Measurements from ENCODE around the gene MRPL28.

The MRPL28 gene

DNA sequence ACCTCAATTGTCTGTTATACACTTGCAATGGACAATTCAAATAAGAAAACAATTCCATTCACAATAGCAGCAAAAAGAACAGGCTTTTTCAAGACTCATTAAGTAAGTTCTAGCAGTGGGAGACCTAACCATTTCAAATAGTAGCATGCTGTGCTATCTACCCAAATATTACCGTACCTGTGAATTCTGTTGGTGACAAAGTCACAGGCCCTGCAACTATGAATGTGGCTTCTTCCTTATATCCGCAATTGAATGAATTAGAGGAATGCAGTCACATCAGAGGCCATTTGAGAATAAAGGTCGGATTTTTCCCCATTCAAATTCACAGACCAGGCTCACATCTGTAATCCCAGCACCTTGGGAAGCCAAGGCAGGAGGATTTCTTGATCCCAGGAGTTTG, 25.9 kb upstream of the MRPL28 start:
- WGBS, 2 donors (ENCODE audit: extremely low coverage in 2 of 2, insufficient read length in 2 of 2, insufficient replicate concordance in 1 of 2): no CpG with 5 or more reads among the region's 3 CpGs
- H3K27ac ChIP-seq (replicated peaks; ENCODE audit: low read length): peak overlapping the region; percentile 36

DNA sequence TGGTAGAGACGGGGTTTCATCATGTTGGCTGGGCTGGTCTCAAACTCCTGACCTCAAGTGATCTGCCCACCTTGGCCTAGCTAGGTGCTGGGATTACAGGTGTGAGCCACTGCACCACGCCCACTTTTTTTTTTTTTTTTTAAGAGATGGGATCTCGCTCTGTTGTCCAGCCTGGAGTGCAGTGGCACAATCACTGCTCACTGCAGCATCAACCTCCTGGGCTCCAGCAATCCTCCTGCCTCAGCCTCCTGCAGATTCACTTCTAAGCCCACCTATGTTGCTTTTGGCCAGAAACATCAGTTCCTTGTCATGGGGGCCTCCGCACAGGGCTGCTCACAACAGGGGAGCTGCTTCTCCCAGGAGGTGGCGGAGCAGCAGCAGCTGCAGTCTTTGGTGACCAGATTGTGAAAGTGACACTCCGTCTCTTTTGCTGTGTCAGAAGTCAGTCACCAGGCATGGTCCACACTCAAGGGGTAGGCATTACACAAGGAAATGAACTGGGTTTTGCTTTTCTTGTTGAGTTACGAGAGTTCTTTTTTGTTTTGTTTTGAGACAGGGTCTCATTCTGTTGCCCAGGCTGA, 22.2 kb upstream of the MRPL28 start:
- H3K14ac ChIP-seq (ENCODE audit: low read length): no peak overlapping the region
- H2BK5ac ChIP-seq (ENCODE audit: low read length): no peak overlapping the region
- H3K36me3 ChIP-seq (replicated peaks in 1 of 2; ENCODE audit: control insufficient read depth in 2 of 2, insufficient read depth in 2 of 2, low read length in 2 of 2): no peaks in the 10 kb centered on the region
- H2AFZ ChIP-seq (ENCODE audit: low read length): no peak overlapping the region
- H3K18ac ChIP-seq (ENCODE audit: low read length): no peak overlapping the region
- H3K4ac ChIP-seq (ENCODE audit: low read length): no peak overlapping the region
- peak overlapping the region; percentile 11 for H2AK5ac ChIP-seq (ENCODE audit: low read depth, low read length)
- H3K4me3 ChIP-seq (ENCODE audit: low read length in 2 of 2): no peak overlapping the region
- no peaks in the 10 kb centered on the region for H3K79me1 ChIP-seq (ENCODE audit: low read depth, low read length)
- H4K91ac ChIP-seq (ENCODE audit: low read depth, low read length, poor library complexity): no peak overlapping the region
- H3K4me1 ChIP-seq (ENCODE audit: control insufficient read depth in 2 of 2, insufficient read depth in 1 of 2, low read depth in 1 of 2, low read length in 2 of 2): peaks cover 1 to 16% of the 10 kb centered on the region in 2 donors
- no peak overlapping the region for H2BK15ac ChIP-seq (ENCODE audit: low read length)
- H3K23ac ChIP-seq (ENCODE audit: low read depth, low read length, poor library complexity): no peak overlapping the region
- no peak overlapping the region for H2BK120ac ChIP-seq (ENCODE audit: low read depth, low read length)
- no peak overlapping the region for H2BK12ac ChIP-seq (ENCODE audit: low read length)
- no peak overlapping the region for H4K8ac ChIP-seq (ENCODE audit: low read depth, low read length)
- no peaks in the 10 kb centered on the region for H3K27me3 ChIP-seq (ENCODE audit: control insufficient read depth in 3 of 3, insufficient read depth in 3 of 3, low read depth in 1 of 3, low read length in 3 of 3)
- no peak overlapping the region for H3K4me2 ChIP-seq (ENCODE audit: insufficient read depth, low read length, poor library complexity, severe bottlenecking)
- no peak overlapping the region for H3K27ac ChIP-seq (replicated peaks; ENCODE audit: low read length)
- peaks cover 0 to 3% of the 10 kb centered on the region in 2 donors for H3K9me3 ChIP-seq (replicated peaks in 1 of 2; ENCODE audit: control insufficient read depth in 2 of 2, insufficient read depth in 1 of 2, low read depth in 1 of 2, low read length in 2 of 2)
- no CpG with 5 or more reads among the region's 7 CpGs for WGBS, 2 donors (ENCODE audit: extremely low coverage in 2 of 2, insufficient read length in 2 of 2, insufficient replicate concordance in 1 of 2)
- no peak for DNase-seq (ENCODE audit: low spot score)
- no peak overlapping the region for H3K9ac ChIP-seq (ENCODE audit: low read depth, low read length, poor library complexity)

More for the DNA sequence above, 25.9 kb upstream of the MRPL28 start:
- Histone ChIP-seq H3K36me3 (replicated peaks in 1 of 2; ENCODE audit: control insufficient read depth in 2 of 2, insufficient read depth in 2 of 2, low read length in 2 of 2) (peaks cover 21 to 30% of the 10 kb centered on the region in 2 donors), H2BK12ac (ENCODE audit: low read length) (no peak overlapping the region), H2BK120ac (ENCODE audit: low read depth, low read length) (no peak overlapping the region), H4K8ac (ENCODE audit: low read depth, low read length) (no peak overlapping the region), H3K18ac (ENCODE audit: low read length) (no peak overlapping the region), H3K9ac (ENCODE audit: low read depth, low read length, poor library complexity) (no peak overlapping the region), H3K4me2 (ENCODE audit: insufficient read depth, low read length, poor library complexity, severe bottlenecking) (peak overlapping the region; percentile 78), H4K91ac (ENCODE audit: low read depth, low read length, poor library complexity) (no peak overlapping the region), H3K14ac (ENCODE audit: low read length) (no peak overlapping the region), H2BK15ac (ENCODE audit: low read length) (no peak overlapping the region), H3K27me3 (ENCODE audit: control insufficient read depth in 3 of 3, insufficient read depth in 3 of 3, low read depth in 1 of 3, low read length in 3 of 3) (no peaks in the 10 kb centered on the region), H2AK5ac (ENCODE audit: low read depth, low read length) (no peak overlapping the region), H3K4me1 (ENCODE audit: control insufficient read depth in 2 of 2, insufficient read depth in 1 of 2, low read depth in 1 of 2, low read length in 2 of 2) (peaks cover 9 to 13% of the 10 kb centered on the region in 2 donors), H3K9me3 (replicated peaks in 1 of 2; ENCODE audit: control insufficient read depth in 2 of 2, insufficient read depth in 1 of 2, low read depth in 1 of 2, low read length in 2 of 2) (peaks cover 0 to 3% of the 10 kb centered on the region in 2 donors), H2AFZ (ENCODE audit: low read length) (peak overlapping the region; percentile 92), H3K4me3 (ENCODE audit: low read length in 2 of 2) (peak overlapping the region in 1 of 2 donors; percentile 94), H3K4ac (ENCODE audit: low read length) (no peak overlapping the region), H3K23ac (ENCODE audit: low read depth, low read length, poor library complexity) (no peak overlapping the region), H2BK5ac (ENCODE audit: low read length) (no peak overlapping the region), H3K79me1 (ENCODE audit: low read depth, low read length) (peaks cover 7% of the 10 kb centered on the region)
- DNase-seq (ENCODE audit: low spot score): no peak

DNA sequence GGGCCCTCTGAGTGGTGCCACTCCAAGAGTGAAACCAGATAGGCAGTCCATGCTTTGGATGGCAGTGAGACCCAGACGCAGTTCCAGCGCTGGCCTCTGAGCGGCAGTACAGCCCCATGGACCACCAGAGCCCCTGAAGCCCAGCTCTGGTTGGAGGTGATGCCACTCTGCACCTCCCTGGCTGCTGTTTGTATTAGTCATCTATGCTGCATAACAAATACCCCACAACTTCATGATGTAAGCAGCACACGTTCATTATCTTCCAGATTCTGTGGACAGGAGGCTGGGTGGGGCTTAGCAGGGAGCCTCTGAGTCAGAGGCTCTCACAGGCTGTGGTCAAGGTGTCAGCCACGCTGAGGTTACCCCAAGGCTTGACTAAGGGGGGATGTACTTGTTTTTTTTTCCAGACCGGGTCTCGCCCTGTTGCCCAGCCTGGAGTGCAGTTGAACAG, 21.6 kb upstream of the MRPL28 start:
- no peak overlapping the region for H3K4me2 ChIP-seq (ENCODE audit: insufficient read depth, low read length, poor library complexity, severe bottlenecking)
- peaks cover 1 to 17% of the 10 kb centered on the region in 2 donors for H3K4me1 ChIP-seq (ENCODE audit: control insufficient read depth in 2 of 2, insufficient read depth in 1 of 2, low read depth in 1 of 2, low read length in 2 of 2)

DNA sequence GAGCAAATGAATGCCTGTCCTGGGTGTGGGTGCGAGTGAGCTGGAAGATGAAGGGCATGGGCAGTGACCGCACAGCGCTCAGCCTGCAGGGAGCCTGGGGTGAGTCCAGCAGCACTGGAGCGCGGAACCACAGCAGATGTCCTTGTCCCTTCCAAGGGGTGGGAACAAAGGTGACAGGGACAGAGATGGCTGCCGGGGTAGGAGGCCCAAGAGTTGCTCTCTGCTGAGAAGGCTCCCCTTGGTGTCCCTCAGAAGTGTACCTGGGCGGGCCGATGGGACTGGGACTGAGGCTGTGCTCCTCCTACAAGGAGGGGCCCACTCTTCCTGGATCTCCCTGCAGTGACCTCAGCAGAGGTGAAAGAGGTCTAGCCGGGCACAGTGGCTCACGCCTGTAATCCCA, 19.0 kb upstream of the MRPL28 start:
- Histone ChIP-seq H2BK15ac (ENCODE audit: low read length) (no peak overlapping the region), H3K27me3 (ENCODE audit: control insufficient read depth in 3 of 3, insufficient read depth in 3 of 3, low read depth in 1 of 3, low read length in 3 of 3) (no peaks in the 10 kb centered on the region), H3K36me3 (replicated peaks in 1 of 2; ENCODE audit: control insufficient read depth in 2 of 2, insufficient read depth in 2 of 2, low read length in 2 of 2) (no peaks in the 10 kb centered on the region), H3K79me1 (ENCODE audit: low read depth, low read length) (no peaks in the 10 kb centered on the region), H4K91ac (ENCODE audit: low read depth, low read length, poor library complexity) (no peak overlapping the region), H4K8ac (ENCODE audit: low read depth, low read length) (no peak overlapping the region), H2BK5ac (ENCODE audit: low read length) (no peak overlapping the region), H3K9me3 (replicated peaks in 1 of 2; ENCODE audit: control insufficient read depth in 2 of 2, insufficient read depth in 1 of 2, low read depth in 1 of 2, low read length in 2 of 2) (peaks cover 0 to 3% of the 10 kb centered on the region in 2 donors), H2AK5ac (ENCODE audit: low read depth, low read length) (peak overlapping the region; percentile 74), H2AFZ (ENCODE audit: low read length) (no peak overlapping the region), H3K18ac (ENCODE audit: low read length) (no peak overlapping the region), H3K9ac (ENCODE audit: low read depth, low read length, poor library complexity) (no peak overlapping the region), H3K4me1 (ENCODE audit: control insufficient read depth in 2 of 2, insufficient read depth in 1 of 2, low read depth in 1 of 2, low read length in 2 of 2) (peaks cover 0 to 10% of the 10 kb centered on the region in 2 donors), H2BK120ac (ENCODE audit: low read depth, low read length) (no peak overlapping the region), H3K4ac (ENCODE audit: low read length) (no peak overlapping the region), H3K14ac (ENCODE audit: low read length) (no peak overlapping the region), H3K4me3 (ENCODE audit: low read length in 2 of 2) (peak overlapping the region in 1 of 2 donors; percentile 65), H3K23ac (ENCODE audit: low read depth, low read length, poor library complexity) (peak overlapping the region; percentile 73), H3K4me2 (ENCODE audit: insufficient read depth, low read length, poor library complexity, severe bottlenecking) (no peak overlapping the region), H3K27ac (replicated peaks; ENCODE audit: low read length) (no peak overlapping the region), H2BK12ac (ENCODE audit: low read length) (no peak overlapping the region)
- no CpG with 5 or more reads among the region's 10 CpGs for WGBS, 2 donors (ENCODE audit: extremely low coverage in 2 of 2, insufficient read length in 2 of 2, insufficient replicate concordance in 1 of 2)
- no peak for DNase-seq (ENCODE audit: low spot score)

More for the DNA sequence above, 21.6 kb upstream of the MRPL28 start:
- Histone ChIP-seq H3K14ac (ENCODE audit: low read length) (no peak overlapping the region), H3K79me1 (ENCODE audit: low read depth, low read length) (no peaks in the 10 kb centered on the region), H3K27ac (replicated peaks; ENCODE audit: low read length) (no peak overlapping the region), H2BK12ac (ENCODE audit: low read length) (no peak overlapping the region), H3K9me3 (replicated peaks in 1 of 2; ENCODE audit: control insufficient read depth in 2 of 2, insufficient read depth in 1 of 2, low read depth in 1 of 2, low read length in 2 of 2) (peaks cover 0 to 3% of the 10 kb centered on the region in 2 donors), H2BK120ac (ENCODE audit: low read depth, low read length) (no peak overlapping the region), H3K18ac (ENCODE audit: low read length) (no peak overlapping the region), H3K9ac (ENCODE audit: low read depth, low read length, poor library complexity) (no peak overlapping the region), H3K4me3 (ENCODE audit: low read length in 2 of 2) (no peak overlapping the region), H3K23ac (ENCODE audit: low read depth, low read length, poor library complexity) (no peak overlapping the region), H2AK5ac (ENCODE audit: low read depth, low read length) (no peak overlapping the region), H2BK15ac (ENCODE audit: low read length) (no peak overlapping the region), H4K8ac (ENCODE audit: low read depth, low read length) (no peak overlapping the region), H2AFZ (ENCODE audit: low read length) (no peak overlapping the region), H4K91ac (ENCODE audit: low read depth, low read length, poor library complexity) (no peak overlapping the region), H3K27me3 (ENCODE audit: control insufficient read depth in 3 of 3, insufficient read depth in 3 of 3, low read depth in 1 of 3, low read length in 3 of 3) (no peaks in the 10 kb centered on the region), H3K4ac (ENCODE audit: low read length) (no peak overlapping the region), H3K36me3 (replicated peaks in 1 of 2; ENCODE audit: control insufficient read depth in 2 of 2, insufficient read depth in 2 of 2, low read length in 2 of 2) (no peaks in the 10 kb centered on the region), H2BK5ac (ENCODE audit: low read length) (no peak overlapping the region)
- no CpG with 5 or more reads among the region's 7 CpGs for WGBS, 2 donors (ENCODE audit: extremely low coverage in 2 of 2, insufficient read length in 2 of 2, insufficient replicate concordance in 1 of 2)
- DNase-seq (ENCODE audit: low spot score): no peak

Measured in neuronal stem cell (in vitro differentiated cells).